ENCODE data around the gene ALG1.
"Not testable (repeated sequence)": the region's sequence is repeated elsewhere in the genome, so short reads cannot be mapped to it uniquely, and the experiment has no call there.

ALG1 gene

GRCh38 chr16:5045499-5046115 lies 26.0 kb upstream of the ALG1 start:
- DNase-seq, result no peak

- no peak for DNase-seq
Measured at GRCh38 chr16:5046914-5047313, 24.7 kb upstream of the ALG1 start.

GRCh38 chr16:5054876-5055865 lies 16.5 kb upstream of the ALG1 start:
- no peak for DNase-seq

- peak; percentile 16 to 21 for DNase-seq
Measured at GRCh38 chr16:5056352-5056751, 15.3 kb upstream of the ALG1 start.

GRCh38 chr16:5058476-5058875 lies 13.2 kb upstream of the ALG1 start:
- no peak for DNase-seq

- no peak for DNase-seq
Measured at GRCh38 chr16:5059386-5060072, 12.1 kb upstream of the ALG1 start.

- no peak for DNase-seq
Measured at GRCh38 chr16:5060073-5060641, 11.5 kb upstream of the ALG1 start.

GRCh38 chr16:5062051-5062450 lies 9.6 kb upstream of the ALG1 start:
- DNase-seq, result no peak

- no peak for DNase-seq
Measured at GRCh38 chr16:5062790-5063765, 8.6 kb upstream of the ALG1 start.

GRCh38 chr16:5064915-5065314 lies 6.7 kb upstream of the ALG1 start:
- DNase-seq, result no peak

- no peak for DNase-seq
Measured at GRCh38 chr16:5065326-5065725, 6.3 kb upstream of the ALG1 start.

GRCh38 chr16:5065813-5066212 lies 5.8 kb upstream of the ALG1 start, which contains the start of gene C16orf89:
TSS of gene C16orf89 (minus strand) at chr16:5065956. CDS start at chr16:5065908, 48 bp downstream.
- DNase-seq, result no peak

- no peak for DNase-seq
Measured at GRCh38 chr16:5066511-5066910, 5.1 kb upstream of the ALG1 start.

GRCh38 chr16:5069048-5069447 lies 2.6 kb upstream of the ALG1 start:
- no peak for DNase-seq

- no peak for DNase-seq
Measured at GRCh38 chr16:5069854-5070253, 1.8 kb upstream of the ALG1 start.

GRCh38 chr16:5070431-5071186 lies 1.0 kb upstream of the ALG1 start:
- no peak for DNase-seq

GRCh38 chr16:5071341-5071680 lies 332 bp upstream of the ALG1 start:
- DNase-seq, result no peak

- no peak for DNase-seq
Measured at GRCh38 chr16:5072334-5073278, 963 bp downstream of the ALG1 start.

GRCh38 chr16:5073279-5073629 lies 1.6 kb downstream of the ALG1 start:
- no peak for DNase-seq

GRCh38 chr16:5073771-5074170 lies 2.1 kb downstream of the ALG1 start:
- not testable (repeated sequence) for DNase-seq
